Measurements from ENCODE around the gene OTUD1. TPM values are rescaled to one million over a fixed set of nuclear protein-coding genes. Genes with fewer than 3 reads are reported as not detected.

OTUD1 gene
- polyA plus RNA-seq, 2 of the 4 experiments (the other 2 are of a cell fraction) = 2.3 to 2.4 TPM

GRCh38 chr10:23490115-23490514, 51.2 kb downstream of the OTUD1 start:
- no peaks in the 10 kb centered on the region for H3K9me3 ChIP-seq
- no peak overlapping the region for H3K27ac ChIP-seq
- CTCF ChIA-PET = interaction anchor here (1.1 to 1.4 kb wide), 3 partner anchors 40 to 332 kb away, joined by 3 read pairs; no protein-coding TSS in a partner anchor
- no peak overlapping the region for H3K4me3 ChIP-seq
- H3K4me1 ChIP-seq = no peaks in the 10 kb centered on the region
- POLR2A ChIA-PET = no interaction called here
- no peak for DNase-seq (ENCODE audit: low read depth in 1 of 2, low spot score in 1 of 2)
- no peak for FAIRE-seq
- WGBS (ENCODE audit: missing lambda C conversion rate) = 61% methylated on average over 3 of the region's 3 CpGs
- no peak for TF ChIP-seq ZC3H11A (IDR thresholded peaks at IDR 0.05)
- TF ChIP-seq ZFP36 (IDR thresholded peaks at IDR 0.05; ENCODE audit: borderline replicate concordance, partially characterized antibody) = no peak
- TF ChIP-seq MAFK (IDR thresholded peaks at IDR 0.05; ENCODE audit: partially characterized antibody) = peak; percentile 46
- no peak for ATAC-seq
- no peak overlapping the region for H3K4me2 ChIP-seq

Small RNA genes lying within 50 kb of the gene (small RNA-seq; reads per million reads assigned to genes)
- 0 reads per million in 6 experiments for gene MIR1254-2

Other genes starting within 250 kb of the OTUD1 start
- not detected in 2 replicates for gene PTF1A, start 246.8 kb upstream of the OTUD1 start, polyA plus RNA-seq (2011; rRNA removed)
- not detected in 3 replicates for gene PTF1A, start 246.8 kb upstream of the OTUD1 start, polyA plus RNA-seq (2017; fragmentation: RNase III; extraction: RNeasy Plus Mini Kit Qiagen cat#74134 plus additional on column Dnase treatment)
- 0.09 TPM in 1 of 2 replicates, not detected in the other for gene C10orf67, start 94.3 kb upstream of the OTUD1 start, polyA plus RNA-seq (2011; rRNA removed)
- gene C10orf67, start 94.3 kb upstream of the OTUD1 start, polyA plus RNA-seq (2017; fragmentation: RNase III; extraction: RNeasy Plus Mini Kit Qiagen cat#74134 plus additional on column Dnase treatment) = 0.05 to 0.12 TPM (median 0.06 TPM) in 3 replicates